LNCaP clone FGC (cell line): ENCODE results near the gene ZNF423.

Source experiments
- DNase-seq: peaks from one replicate; pipeline ENCODE4 v3.0.0-alpha.2; 2011; ENCODE audit warnings: low read depth
- H3K4me3 ChIP-seq: 2 replicates; pipeline ENCODE4 v1.5.1; 2011; ENCODE audit warnings: mild to moderate bottlenecking, low read depth, low read length, control low read depth
- TF ChIP-seq, protein P1 (sequence below): IDR thresholded peaks from 2 replicates; pipeline ENCODE4 v1.5.1; 2012; ENCODE audit warnings: mild to moderate bottlenecking; ENCODE audit not compliant: control insufficient read depth, insufficient read depth; ENCODE audit errors: extremely low read depth

The ZNF423 gene

GRCh38 chr16:49855822-49856671, at the start of gene ZNF423:
ZNF423 (minus strand) TSS chr16:49856112; CDS start chr16:49855774, 338 bp downstream.
- TF ChIP-seq, protein P1, sequence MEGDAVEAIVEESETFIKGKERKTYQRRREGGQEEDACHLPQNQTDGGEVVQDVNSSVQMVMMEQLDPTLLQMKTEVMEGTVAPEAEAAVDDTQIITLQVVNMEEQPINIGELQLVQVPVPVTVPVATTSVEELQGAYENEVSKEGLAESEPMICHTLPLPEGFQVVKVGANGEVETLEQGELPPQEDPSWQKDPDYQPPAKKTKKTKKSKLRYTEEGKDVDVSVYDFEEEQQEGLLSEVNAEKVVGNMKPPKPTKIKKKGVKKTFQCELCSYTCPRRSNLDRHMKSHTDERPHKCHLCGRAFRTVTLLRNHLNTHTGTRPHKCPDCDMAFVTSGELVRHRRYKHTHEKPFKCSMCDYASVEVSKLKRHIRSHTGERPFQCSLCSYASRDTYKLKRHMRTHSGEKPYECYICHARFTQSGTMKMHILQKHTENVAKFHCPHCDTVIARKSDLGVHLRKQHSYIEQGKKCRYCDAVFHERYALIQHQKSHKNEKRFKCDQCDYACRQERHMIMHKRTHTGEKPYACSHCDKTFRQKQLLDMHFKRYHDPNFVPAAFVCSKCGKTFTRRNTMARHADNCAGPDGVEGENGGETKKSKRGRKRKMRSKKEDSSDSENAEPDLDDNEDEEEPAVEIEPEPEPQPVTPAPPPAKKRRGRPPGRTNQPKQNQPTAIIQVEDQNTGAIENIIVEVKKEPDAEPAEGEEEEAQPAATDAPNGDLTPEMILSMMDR: no peak
- H3K4me3 ChIP-seq: peak within 1 kb of the TSS; percentile 49
- DNase-seq: no peak

- TF ChIP-seq, protein P1: no peak
- no peak overlapping the region for H3K4me3 ChIP-seq
- no peak for DNase-seq
These were observed 48.6 kb upstream of the ZNF423 start for GRCh38 chr16:49904348-49905062.

DNA sequence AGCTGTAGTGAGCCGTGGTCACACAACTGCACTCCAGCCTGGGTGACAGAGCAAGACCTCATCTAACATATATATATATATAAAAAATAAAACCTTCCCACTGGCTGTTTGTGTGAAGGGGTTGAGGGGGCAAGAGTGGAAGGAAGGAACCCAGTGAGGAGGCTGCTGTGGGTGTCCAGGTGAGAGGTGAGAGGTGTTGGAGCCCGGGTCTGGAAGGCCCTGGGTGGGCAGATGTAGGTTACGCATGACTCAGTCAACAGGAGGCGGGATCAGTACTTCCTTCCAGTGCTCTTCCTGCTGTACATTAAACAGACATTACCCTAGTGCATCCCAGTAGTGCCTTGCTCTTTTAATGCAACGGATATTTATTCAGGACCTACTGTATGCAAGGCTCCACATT, 47.0 kb upstream of the ZNF423 start:
- TF ChIP-seq, protein P1: no peak
- H3K4me3 ChIP-seq: no peak overlapping the region
- no peak for DNase-seq

DNA sequence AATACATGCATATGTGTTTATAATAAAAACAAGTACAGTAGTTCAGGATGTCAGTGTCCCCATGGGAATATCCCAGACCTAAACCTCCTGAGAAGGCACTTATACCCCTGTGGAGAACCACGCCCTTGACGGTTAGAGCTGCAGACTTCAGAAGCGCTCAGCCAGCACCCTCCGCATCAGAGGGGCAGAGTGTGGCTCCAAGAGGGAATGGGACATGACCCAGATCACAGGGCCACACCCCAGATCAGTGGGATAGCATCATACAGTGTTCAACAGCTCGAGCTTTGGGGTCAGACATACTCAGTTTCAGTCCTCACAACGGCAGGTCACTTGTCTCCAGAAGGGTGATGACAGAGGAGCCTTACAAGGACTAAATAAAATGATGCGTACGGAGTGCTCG, 45.8 kb upstream of the ZNF423 start:
- TF ChIP-seq, protein P1: no peak
- H3K4me3 ChIP-seq: no peak overlapping the region
- DNase-seq: no peak

GRCh38 chr16:49900875-49901274, 45.0 kb upstream of the ZNF423 start:
- no peak for DNase-seq
- TF ChIP-seq, protein P1: no peak
- no peak overlapping the region for H3K4me3 ChIP-seq

GRCh38 chr16:49899991-49900695, 44.2 kb upstream of the ZNF423 start:
- no peak for DNase-seq
- TF ChIP-seq, protein P1: no peak
- no peak overlapping the region for H3K4me3 ChIP-seq
